DND-41 (cell line): Measurements from ENCODE around the gene BLOC1S2.
A peak's percentile ranks its signal among the peaks of the same experiment; 100 is the strongest.
"Not testable (repeated sequence)": the region's sequence is repeated elsewhere in the genome, so short reads cannot be mapped to it uniquely, and the experiment has no call there.

ENCODE experiments used
- ATAC-seq: fragments of 200-7000 bp; cut with Tn5 transposase; 3 replicates; pipeline ENCODE4 v1.9.1; 2021; ENCODE audit warnings: low read depth; ENCODE audit not compliant: insufficient read depth
- DNase-seq: peaks from one replicate; pipeline ENCODE4 v3.0.0-alpha.2; 2020
- H2AFZ ChIP-seq: 2 replicates; pipeline ENCODE4 v1.6.0; 2012; ENCODE audit warnings: low read depth, low read length
- H3K27ac ChIP-seq: 2 replicates; pipeline ENCODE4 v1.5.1; 2012; ENCODE audit warnings: low read length, inconsistent platforms
- H3K27me3 ChIP-seq: fragments of 200-600 bp; sonication (generic); 2 replicates; pipeline ENCODE4 v1.6.0; 2012; ENCODE audit warnings: low read length, mild to moderate bottlenecking, inconsistent platforms; ENCODE audit not compliant: insufficient read depth, poor library complexity
- H3K36me3 ChIP-seq: 2 replicates; pipeline ENCODE4 v1.5.1; 2012; ENCODE audit warnings: low read length, inconsistent platforms; ENCODE audit not compliant: insufficient read depth
- H3K4me1 ChIP-seq: 2 replicates; pipeline ENCODE4 v1.5.1; 2012; ENCODE audit warnings: mild to moderate bottlenecking, low read length; ENCODE audit not compliant: insufficient read depth
- H3K4me2 ChIP-seq: 2 replicates; pipeline ENCODE4 v1.6.0; 2012; ENCODE audit warnings: mild to moderate bottlenecking, moderate library complexity, low read length, inconsistent platforms; ENCODE audit not compliant: insufficient read depth
- H3K4me3 ChIP-seq, 2 experiments: fragments of 200-600 bp in 1 of 2; shearing (Covaris generic) in 1 of 2; 2 replicates each; pipeline ENCODE4 v1.5.1; 2012 to 2016; ENCODE audit warnings: inconsistent platforms in 2 of 2, low read length in 2 of 2, mild to moderate bottlenecking in 2 of 2, low read depth in 1 of 2, moderate library complexity in 1 of 2
- H3K79me2 ChIP-seq: 2 replicates; pipeline ENCODE4 v1.6.0; 2012; ENCODE audit warnings: low read length, inconsistent platforms; ENCODE audit not compliant: insufficient read depth
- H3K9ac ChIP-seq: 2 replicates; pipeline ENCODE4 v1.6.0; 2012; ENCODE audit warnings: low read depth, mild to moderate bottlenecking, inconsistent platforms, low read length, moderate library complexity
- H3K9me3 ChIP-seq: 2 replicates; pipeline ENCODE4 v1.5.1; 2012; ENCODE audit warnings: low read length, moderate library complexity, mild to moderate bottlenecking, inconsistent platforms; ENCODE audit not compliant: insufficient read depth, severe bottlenecking
- H4K20me1 ChIP-seq: 2 replicates; pipeline ENCODE4 v1.6.0; 2012; ENCODE audit warnings: low read length; ENCODE audit not compliant: insufficient read depth
- EZH2 ChIP-seq: IDR thresholded peaks from 3 replicates; pipeline ENCODE4 v1.6.1; 2012; ENCODE audit warnings: borderline replicate concordance, low read depth, mild to moderate bottlenecking, moderate library complexity, low read length, inconsistent platforms; ENCODE audit not compliant: severe bottlenecking
- TF ChIP-seq, protein P1 (sequence below): IDR thresholded peaks from 2 replicates; pipeline ENCODE4 v1.5.1; 2012; ENCODE audit warnings: borderline replicate concordance, low read length, moderate library complexity, mild to moderate bottlenecking; ENCODE audit not compliant: poor library complexity, severe bottlenecking; ENCODE audit errors: extremely low read depth

Gene BLOC1S2

DNA sequence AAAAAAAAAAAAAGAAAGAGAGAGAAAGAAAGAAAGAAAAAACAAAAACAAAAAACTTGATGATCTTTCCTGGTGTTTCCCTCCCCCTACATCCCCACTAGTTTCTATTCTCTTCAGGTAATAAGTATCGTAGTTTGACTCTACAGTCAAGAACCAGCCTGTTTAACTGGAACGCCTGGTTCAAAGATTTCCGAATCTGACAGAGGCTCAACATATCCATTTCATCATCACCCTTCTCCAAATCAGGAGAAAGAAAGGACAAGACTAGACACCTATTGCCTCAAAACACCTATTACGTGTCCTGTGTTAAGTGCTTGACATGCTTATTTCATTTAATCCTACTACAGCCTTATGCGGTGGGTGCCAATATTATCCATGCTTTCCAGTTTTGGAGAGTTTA, 20.4 kb upstream of the BLOC1S2 start:
- H3K9me3 ChIP-seq = no peaks in the 10 kb centered on the region
- DNase-seq = no peak
- H3K4me1 ChIP-seq = no peaks in the 10 kb centered on the region
- peaks cover 19% of the 10 kb centered on the region for H3K27me3 ChIP-seq
- no peaks in the 10 kb centered on the region for H3K79me2 ChIP-seq
- TF ChIP-seq, protein P1, sequence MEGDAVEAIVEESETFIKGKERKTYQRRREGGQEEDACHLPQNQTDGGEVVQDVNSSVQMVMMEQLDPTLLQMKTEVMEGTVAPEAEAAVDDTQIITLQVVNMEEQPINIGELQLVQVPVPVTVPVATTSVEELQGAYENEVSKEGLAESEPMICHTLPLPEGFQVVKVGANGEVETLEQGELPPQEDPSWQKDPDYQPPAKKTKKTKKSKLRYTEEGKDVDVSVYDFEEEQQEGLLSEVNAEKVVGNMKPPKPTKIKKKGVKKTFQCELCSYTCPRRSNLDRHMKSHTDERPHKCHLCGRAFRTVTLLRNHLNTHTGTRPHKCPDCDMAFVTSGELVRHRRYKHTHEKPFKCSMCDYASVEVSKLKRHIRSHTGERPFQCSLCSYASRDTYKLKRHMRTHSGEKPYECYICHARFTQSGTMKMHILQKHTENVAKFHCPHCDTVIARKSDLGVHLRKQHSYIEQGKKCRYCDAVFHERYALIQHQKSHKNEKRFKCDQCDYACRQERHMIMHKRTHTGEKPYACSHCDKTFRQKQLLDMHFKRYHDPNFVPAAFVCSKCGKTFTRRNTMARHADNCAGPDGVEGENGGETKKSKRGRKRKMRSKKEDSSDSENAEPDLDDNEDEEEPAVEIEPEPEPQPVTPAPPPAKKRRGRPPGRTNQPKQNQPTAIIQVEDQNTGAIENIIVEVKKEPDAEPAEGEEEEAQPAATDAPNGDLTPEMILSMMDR = no peak
- no peak for TF ChIP-seq EZH2
- ATAC-seq = no peak
- no peak overlapping the region for H3K4me2 ChIP-seq
- H4K20me1 ChIP-seq = no peaks in the 10 kb centered on the region
- no peak overlapping the region for H2AFZ ChIP-seq
- no peak overlapping the region for H3K27ac ChIP-seq
- no peak overlapping the region for H3K4me3 ChIP-seq
- no peak overlapping the region for H3K9ac ChIP-seq
- H3K36me3 ChIP-seq = no peaks in the 10 kb centered on the region

DNA sequence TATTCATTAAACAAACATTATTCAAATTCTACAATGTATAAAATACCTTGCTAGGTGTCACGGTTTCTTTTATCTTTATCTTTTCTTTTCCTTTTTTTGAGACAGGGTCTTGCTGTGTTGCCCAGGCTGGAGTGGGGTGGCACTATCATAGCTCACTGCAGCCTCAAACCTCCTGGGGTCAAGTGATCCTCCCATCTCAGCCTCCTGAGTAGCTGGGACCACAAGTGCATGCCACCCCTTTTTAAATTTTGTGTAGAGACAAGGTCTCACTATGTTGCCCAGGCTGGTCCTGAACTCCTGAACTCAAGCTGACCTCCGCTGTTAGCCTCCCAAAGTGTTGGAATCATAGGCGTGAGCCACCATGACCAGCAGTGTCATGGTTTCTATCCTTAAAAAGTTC, 17.9 kb upstream of the BLOC1S2 start:
- no peaks in the 10 kb centered on the region for H3K36me3 ChIP-seq
- H3K9me3 ChIP-seq = no peaks in the 10 kb centered on the region
- no peak overlapping the region for H3K4me2 ChIP-seq
- H3K4me3 ChIP-seq = no peak overlapping the region
- no peaks in the 10 kb centered on the region for H3K4me1 ChIP-seq
- H2AFZ ChIP-seq = no peak overlapping the region
- peaks cover 10% of the 10 kb centered on the region for H3K27me3 ChIP-seq
- no peak for TF ChIP-seq EZH2
- TF ChIP-seq, protein P1 = no peak
- ATAC-seq = no peak
- no peak overlapping the region for H3K27ac ChIP-seq
- H3K79me2 ChIP-seq = no peaks in the 10 kb centered on the region
- H3K9ac ChIP-seq = no peak overlapping the region
- DNase-seq = no peak
- no peaks in the 10 kb centered on the region for H4K20me1 ChIP-seq

DNA sequence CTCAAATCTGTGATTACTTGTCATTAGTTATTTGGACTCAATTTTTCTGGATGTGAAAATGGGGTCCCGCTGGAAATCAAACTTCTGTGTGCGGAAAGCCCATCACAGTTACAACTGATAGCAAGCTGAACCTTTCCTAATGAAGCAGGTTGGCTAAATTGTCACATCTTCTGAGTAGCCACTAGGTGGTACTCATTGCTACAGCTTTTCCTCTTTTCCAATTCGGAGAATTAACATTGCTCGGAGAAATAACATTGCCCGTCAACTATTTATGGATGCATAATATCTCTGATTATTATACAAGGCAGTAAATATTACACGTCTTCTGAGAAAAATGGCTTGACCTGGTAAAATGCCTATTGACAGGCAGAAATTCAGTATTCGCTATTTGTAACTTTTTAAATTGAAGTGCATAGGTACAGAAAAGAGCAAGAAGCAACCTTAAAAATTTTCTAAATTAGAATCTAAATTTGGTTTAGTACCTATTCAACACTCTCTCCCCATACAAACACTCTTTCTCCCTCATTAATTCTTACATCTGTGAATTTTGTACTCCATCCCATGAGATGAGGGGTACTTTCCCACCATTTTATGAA, 17.3 kb upstream of the BLOC1S2 start:
- Histone ChIP-seq H3K9me3 (no peaks in the 10 kb centered on the region), H3K9ac (no peak overlapping the region)
- ATAC-seq = no peak

DNA sequence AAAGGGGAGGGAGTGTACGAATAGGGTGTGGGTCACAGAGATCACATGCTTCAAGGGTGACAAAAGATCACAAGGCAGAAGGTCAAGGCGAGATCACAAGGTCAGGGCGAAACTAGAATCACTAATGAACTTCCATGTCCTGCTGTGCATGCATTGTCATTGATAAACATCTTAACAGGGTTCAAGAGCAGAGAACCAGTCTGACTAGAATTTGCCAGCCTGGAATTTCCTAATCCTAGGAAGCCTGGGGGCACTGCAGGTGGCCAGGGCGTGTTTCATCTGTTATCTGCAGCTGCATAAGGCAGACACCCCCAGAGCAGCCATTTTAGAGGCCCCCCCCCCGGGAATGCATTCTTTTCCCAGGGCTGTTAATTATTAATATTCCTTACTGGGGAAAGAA, 14.6 kb upstream of the BLOC1S2 start:
- not testable (repeated sequence) for H3K27me3 ChIP-seq, H3K9ac ChIP-seq, H3K9me3 ChIP-seq, H3K4me2 ChIP-seq, ATAC-seq, DNase-seq, H2AFZ ChIP-seq, H3K79me2 ChIP-seq, H3K36me3 ChIP-seq, H3K4me1 ChIP-seq, H3K4me3 ChIP-seq, H3K27ac ChIP-seq, H4K20me1 ChIP-seq

More for the DNA sequence above, 17.3 kb upstream of the BLOC1S2 start:
- no peak overlapping the region for H3K4me3 ChIP-seq
- TF ChIP-seq EZH2 = no peak
- TF ChIP-seq, protein P1 = peak; percentile 52
- H3K36me3 ChIP-seq = no peaks in the 10 kb centered on the region
- H3K27ac ChIP-seq = no peak overlapping the region
- no peaks in the 10 kb centered on the region for H3K79me2 ChIP-seq
- peaks cover 10% of the 10 kb centered on the region for H3K27me3 ChIP-seq
- no peak overlapping the region for H3K4me2 ChIP-seq
- no peak overlapping the region for H2AFZ ChIP-seq
- H3K4me1 ChIP-seq = no peaks in the 10 kb centered on the region
- DNase-seq = no peak
- H4K20me1 ChIP-seq = no peaks in the 10 kb centered on the region
